Uterus (tissue), 2 donors: Measurements from ENCODE around the gene RPS18.

Experiments used
- POLR2A ChIP-seq, 2 donors: fragments of 450-650 bp; IDR thresholded peaks; one replicate each; pipeline ENCODE4 v1.6.1; 2016; ENCODE audit warnings: antibody characterized with exemption in 2 of 2, mild to moderate bottlenecking in 1 of 2, moderate library complexity in 1 of 2
- TF ChIP-seq, protein P1 (sequence below), 4 experiments: fragments of 200-600 bp in 2 of 4; fragments of 450-650 bp in 2 of 4; sonication (generic) in 2 of 4; IDR thresholded peaks; one replicate each; pipeline ENCODE4 v1.5.1; 2016 to 2019; ENCODE audit warnings: antibody characterized with exemption in 4 of 4, mild to moderate bottlenecking in 2 of 4, moderate library complexity in 1 of 4

DNA sequence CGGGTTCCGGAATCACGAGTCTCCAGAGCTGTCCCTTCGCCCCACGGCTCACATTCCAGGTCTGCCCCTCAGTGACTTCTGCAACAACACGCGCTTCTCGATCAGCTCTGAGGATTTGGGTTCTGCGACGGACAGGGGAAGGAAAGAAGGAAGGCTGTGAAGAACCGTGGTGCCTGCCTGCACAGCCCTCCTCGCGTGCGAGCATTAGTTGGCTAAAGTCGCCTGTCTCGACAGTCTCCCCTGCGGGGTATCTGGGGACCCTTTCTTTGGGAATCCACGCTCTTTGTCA, 23.3 kb upstream of the RPS18 start:
- TF ChIP-seq, protein P1, sequence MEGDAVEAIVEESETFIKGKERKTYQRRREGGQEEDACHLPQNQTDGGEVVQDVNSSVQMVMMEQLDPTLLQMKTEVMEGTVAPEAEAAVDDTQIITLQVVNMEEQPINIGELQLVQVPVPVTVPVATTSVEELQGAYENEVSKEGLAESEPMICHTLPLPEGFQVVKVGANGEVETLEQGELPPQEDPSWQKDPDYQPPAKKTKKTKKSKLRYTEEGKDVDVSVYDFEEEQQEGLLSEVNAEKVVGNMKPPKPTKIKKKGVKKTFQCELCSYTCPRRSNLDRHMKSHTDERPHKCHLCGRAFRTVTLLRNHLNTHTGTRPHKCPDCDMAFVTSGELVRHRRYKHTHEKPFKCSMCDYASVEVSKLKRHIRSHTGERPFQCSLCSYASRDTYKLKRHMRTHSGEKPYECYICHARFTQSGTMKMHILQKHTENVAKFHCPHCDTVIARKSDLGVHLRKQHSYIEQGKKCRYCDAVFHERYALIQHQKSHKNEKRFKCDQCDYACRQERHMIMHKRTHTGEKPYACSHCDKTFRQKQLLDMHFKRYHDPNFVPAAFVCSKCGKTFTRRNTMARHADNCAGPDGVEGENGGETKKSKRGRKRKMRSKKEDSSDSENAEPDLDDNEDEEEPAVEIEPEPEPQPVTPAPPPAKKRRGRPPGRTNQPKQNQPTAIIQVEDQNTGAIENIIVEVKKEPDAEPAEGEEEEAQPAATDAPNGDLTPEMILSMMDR (IDR thresholded peaks at IDR 0.05): no peak
- TF ChIP-seq POLR2A (IDR thresholded peaks at IDR 0.05): no peak
